Ascending aorta (tissue), 2 donors: ENCODE measurements around the gene STAT2. TPM values are rescaled to one million over a fixed set of nuclear protein-coding genes. Genes with fewer than 3 reads are reported as not detected.

ENCODE experiments used
- DNase-seq, 2 donors: peaks; one replicate each; pipeline ENCODE4 v3.0.0-alpha.2; 2019; ENCODE audit warnings: low spot score in 2 of 2
- H3K27ac ChIP-seq, 2 donors: fragments of 200-600 bp; sonication (generic); one replicate each; pipeline ENCODE4 v1.5.1; 2016 to 2017; ENCODE audit warnings: mild to moderate bottlenecking in 1 of 2
- H3K27me3 ChIP-seq: fragments of 200-600 bp; sonication (generic); one replicate; pipeline ENCODE4 v1.5.1; 2017
- H3K36me3 ChIP-seq, 2 donors: fragments of 200-600 bp; sonication (generic); one replicate each; pipeline ENCODE4 v1.5.1; 2016
- H3K4me1 ChIP-seq, 2 donors: fragments of 200-600 bp; sonication (generic); one replicate each; pipeline ENCODE4 v1.5.1; 2016 to 2017; ENCODE audit warnings: mild to moderate bottlenecking in 1 of 2
- H3K4me3 ChIP-seq, 2 donors: fragments of 200-600 bp; sonication (generic); one replicate each; pipeline ENCODE4 v1.5.1; 2016 to 2017; ENCODE audit warnings: mild to moderate bottlenecking in 1 of 2
- H3K9me3 ChIP-seq, 2 donors: fragments of 200-600 bp; sonication (generic); one replicate each; pipeline ENCODE4 v1.5.1; 2016
- intact Hi-C: fragments of 100-400 bp; cut with DNase I; formaldehyde crosslinking; loops from one replicate; pipeline ENCODE4 v1.15.1; 2023
- total RNA-seq: library from RNA; depleted of rRNA; stranded (reverse); fragments of >200 nt; gene quantifications from one replicate; pipeline ENCODE4 v1.1.0, GENCODE V29; 2016
- TF ChIP-seq, protein P1 (sequence below), 3 experiments: fragments of 200-600 bp in 2 of 3; fragments of 450-650 bp in 1 of 3; sonication (generic) in 2 of 3; IDR thresholded peaks; one replicate each; pipeline ENCODE4 v1.5.1; 2016 to 2019; ENCODE audit warnings: antibody characterized with exemption in 3 of 3, mild to moderate bottlenecking in 1 of 3, moderate library complexity in 1 of 3

STAT2 gene
- total RNA-seq, 1 donor from 2014 or later: 246 TPM

DNA sequence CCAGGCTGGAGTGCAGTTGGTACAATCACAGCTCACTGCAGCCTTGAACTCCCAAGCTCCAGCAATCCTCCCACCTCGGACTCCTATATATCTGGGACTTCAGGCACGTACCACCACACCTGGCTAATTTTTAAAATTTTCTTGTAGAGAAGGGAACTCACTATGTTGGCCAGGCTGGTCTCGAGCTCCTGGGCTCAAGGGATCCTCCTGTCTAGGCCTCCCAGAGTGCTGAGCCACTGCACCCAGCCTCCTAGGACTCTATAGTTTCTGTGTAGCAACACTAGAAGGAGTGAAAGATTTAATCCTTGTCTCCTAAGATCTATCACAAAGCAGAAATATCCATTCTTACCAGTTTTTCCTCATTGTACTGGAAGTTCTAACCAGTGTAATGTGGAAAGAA, 7.0 kb upstream of the STAT2 start:
- no peaks in the 10 kb centered on the region for H3K4me1 ChIP-seq
- no peaks in the 10 kb centered on the region for H3K27me3 ChIP-seq
- H3K9me3 ChIP-seq: no peaks in the 10 kb centered on the region
- DNase-seq: no peak
- intact Hi-C loops: no loop called here
- H3K27ac ChIP-seq: no peak overlapping the region
- H3K4me3 ChIP-seq: no peak overlapping the region
- no peaks in the 10 kb centered on the region for H3K36me3 ChIP-seq
- TF ChIP-seq, protein P1, sequence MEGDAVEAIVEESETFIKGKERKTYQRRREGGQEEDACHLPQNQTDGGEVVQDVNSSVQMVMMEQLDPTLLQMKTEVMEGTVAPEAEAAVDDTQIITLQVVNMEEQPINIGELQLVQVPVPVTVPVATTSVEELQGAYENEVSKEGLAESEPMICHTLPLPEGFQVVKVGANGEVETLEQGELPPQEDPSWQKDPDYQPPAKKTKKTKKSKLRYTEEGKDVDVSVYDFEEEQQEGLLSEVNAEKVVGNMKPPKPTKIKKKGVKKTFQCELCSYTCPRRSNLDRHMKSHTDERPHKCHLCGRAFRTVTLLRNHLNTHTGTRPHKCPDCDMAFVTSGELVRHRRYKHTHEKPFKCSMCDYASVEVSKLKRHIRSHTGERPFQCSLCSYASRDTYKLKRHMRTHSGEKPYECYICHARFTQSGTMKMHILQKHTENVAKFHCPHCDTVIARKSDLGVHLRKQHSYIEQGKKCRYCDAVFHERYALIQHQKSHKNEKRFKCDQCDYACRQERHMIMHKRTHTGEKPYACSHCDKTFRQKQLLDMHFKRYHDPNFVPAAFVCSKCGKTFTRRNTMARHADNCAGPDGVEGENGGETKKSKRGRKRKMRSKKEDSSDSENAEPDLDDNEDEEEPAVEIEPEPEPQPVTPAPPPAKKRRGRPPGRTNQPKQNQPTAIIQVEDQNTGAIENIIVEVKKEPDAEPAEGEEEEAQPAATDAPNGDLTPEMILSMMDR (IDR thresholded peaks at IDR 0.05): no peak

- no peaks in the 10 kb centered on the region for H3K36me3 ChIP-seq
- DNase-seq: no peak
- H3K4me1 ChIP-seq: peaks cover 9 to 13% of the 10 kb centered on the region in 2 donors
- TF ChIP-seq, protein P1 (IDR thresholded peaks at IDR 0.05): no peak
- intact Hi-C loops: loop anchor here (5.0 kb wide), 2 partner anchors 45 to 285 kb away; partner anchors contain the start of genes ATP5F1B and CNPY2
- no peaks in the 10 kb centered on the region for H3K9me3 ChIP-seq
- no peaks in the 10 kb centered on the region for H3K27me3 ChIP-seq
- no peak within 1 kb of the TSS for H3K4me3 ChIP-seq
- H3K27ac ChIP-seq: no peak within 1 kb of the TSS
These were observed 2.5 kb upstream of the STAT2 start, which contains the start of gene APOF for GRCh38 chr12:56362130-56363059. TSS of gene APOF (minus strand) at chr12:56362857. CDS start at chr12:56362745, 112 bp downstream.

GRCh38 chr12:56361487-56362129, 1.7 kb upstream of the STAT2 start:
- Histone ChIP-seq H3K4me3 (no peak overlapping the region), H3K27ac (no peak overlapping the region), H3K9me3 (no peaks in the 10 kb centered on the region), H3K4me1 (peaks cover 9 to 13% of the 10 kb centered on the region in 2 donors), H3K27me3 (no peaks in the 10 kb centered on the region), H3K36me3 (no peaks in the 10 kb centered on the region)
- TF ChIP-seq, protein P1 (IDR thresholded peaks at IDR 0.05): no peak
- no peak for DNase-seq
- intact Hi-C loops: loop anchor here (5.0 kb wide), 2 partner anchors 44 to 286 kb away; partner anchors contain the start of genes ATP5F1B and CNPY2

GRCh38 chr12:56358836-56359532, 923 bp downstream of the STAT2 start:
- Histone ChIP-seq H3K27ac (peak overlapping the region; percentile 89 to 92), H3K36me3 (peaks cover 25 to 26% of the 10 kb centered on the region in 2 donors), H3K9me3 (no peaks in the 10 kb centered on the region), H3K27me3 (no peaks in the 10 kb centered on the region), H3K4me1 (peaks cover 9 to 13% of the 10 kb centered on the region in 2 donors), H3K4me3 (peak overlapping the region; percentile 74 to 96)
- DNase-seq: no peak
- TF ChIP-seq, protein P1 (IDR thresholded peaks at IDR 0.05): no peak
- intact Hi-C loops: no loop called here

DNA sequence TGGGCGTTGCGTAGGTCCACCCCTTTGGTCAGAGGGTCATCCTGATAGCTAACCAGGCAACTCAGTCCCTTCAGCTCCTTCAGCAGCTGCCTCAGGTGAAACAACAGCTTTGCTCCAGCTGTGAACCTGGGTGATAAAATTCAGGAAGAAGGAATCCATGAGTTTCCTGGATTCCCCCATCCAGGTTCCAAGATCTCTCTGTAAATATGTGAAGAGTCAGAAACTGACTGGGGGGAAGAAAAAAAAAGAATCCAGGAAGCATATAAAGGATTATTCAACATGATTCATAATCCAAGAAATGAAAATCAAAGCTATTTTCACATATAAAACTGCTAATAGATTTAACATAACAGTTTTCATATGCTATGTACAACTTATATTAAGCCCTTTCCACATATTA, 8.6 kb downstream of the STAT2 start:
- Histone ChIP-seq H3K9me3 (no peaks in the 10 kb centered on the region), H3K4me1 (no peaks in the 10 kb centered on the region), H3K27me3 (no peaks in the 10 kb centered on the region), H3K4me3 (no peak overlapping the region), H3K27ac (no peak overlapping the region), H3K36me3 (peaks cover 93 to 98% of the 10 kb centered on the region in 2 donors)
- TF ChIP-seq, protein P1 (IDR thresholded peaks at IDR 0.05): no peak
- no peak for DNase-seq
- intact Hi-C loops: no loop called here
